ENCODE data around the gene EHD3.

Gene EHD3

GRCh38 chr2:31237348-31238017 is 3.5 kb downstream of the EHD3 start:
- DNase-seq = no peak

DNA sequence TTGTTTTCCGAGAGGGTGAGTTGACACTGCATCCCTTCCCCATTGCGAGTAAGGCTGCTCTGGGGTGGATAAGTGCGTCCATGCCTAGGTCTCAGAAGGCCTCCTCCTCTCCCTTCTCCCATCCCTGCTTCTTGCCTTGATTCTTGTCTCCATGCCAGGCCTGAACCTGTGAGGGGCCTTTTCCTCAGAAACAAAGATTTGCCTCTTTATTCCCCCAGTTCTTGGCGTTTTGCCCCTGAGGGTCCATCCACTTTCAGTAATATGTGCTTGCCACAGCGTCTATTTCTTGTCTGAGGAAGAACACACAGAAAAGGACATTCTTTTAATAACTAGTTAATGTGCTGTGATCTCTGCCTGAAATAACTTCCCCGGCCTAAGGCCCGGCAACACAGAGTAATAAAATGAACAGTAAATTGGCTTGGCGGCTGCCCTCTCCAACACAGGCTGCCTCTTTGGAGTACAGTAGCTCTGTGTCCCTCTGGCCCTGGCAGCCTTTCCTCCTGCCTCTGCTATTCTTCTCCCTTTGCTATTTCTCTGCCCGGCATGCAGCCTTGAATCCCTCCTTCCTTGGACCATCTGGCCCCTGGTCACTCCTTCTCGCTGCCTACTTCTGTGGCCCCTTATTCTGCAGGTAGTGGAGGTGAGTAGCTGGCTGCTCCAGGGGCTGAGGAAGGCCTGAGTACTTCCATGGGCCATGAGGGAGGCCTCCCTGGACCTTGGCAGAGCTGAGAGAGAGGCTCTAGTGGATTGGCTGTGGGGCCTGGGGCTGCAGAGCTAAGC is 4.4 kb downstream of the EHD3 start:
- DNase-seq = no peak

GRCh38 chr2:31238906-31239592 is 5.1 kb downstream of the EHD3 start:
- DNase-seq = no peak

GRCh38 chr2:31239593-31240177 is 5.7 kb downstream of the EHD3 start:
- DNase-seq = no peak

- no peak for DNase-seq
Observed at GRCh38 chr2:31240381-31241365, 6.7 kb downstream of the EHD3 start.

DNA sequence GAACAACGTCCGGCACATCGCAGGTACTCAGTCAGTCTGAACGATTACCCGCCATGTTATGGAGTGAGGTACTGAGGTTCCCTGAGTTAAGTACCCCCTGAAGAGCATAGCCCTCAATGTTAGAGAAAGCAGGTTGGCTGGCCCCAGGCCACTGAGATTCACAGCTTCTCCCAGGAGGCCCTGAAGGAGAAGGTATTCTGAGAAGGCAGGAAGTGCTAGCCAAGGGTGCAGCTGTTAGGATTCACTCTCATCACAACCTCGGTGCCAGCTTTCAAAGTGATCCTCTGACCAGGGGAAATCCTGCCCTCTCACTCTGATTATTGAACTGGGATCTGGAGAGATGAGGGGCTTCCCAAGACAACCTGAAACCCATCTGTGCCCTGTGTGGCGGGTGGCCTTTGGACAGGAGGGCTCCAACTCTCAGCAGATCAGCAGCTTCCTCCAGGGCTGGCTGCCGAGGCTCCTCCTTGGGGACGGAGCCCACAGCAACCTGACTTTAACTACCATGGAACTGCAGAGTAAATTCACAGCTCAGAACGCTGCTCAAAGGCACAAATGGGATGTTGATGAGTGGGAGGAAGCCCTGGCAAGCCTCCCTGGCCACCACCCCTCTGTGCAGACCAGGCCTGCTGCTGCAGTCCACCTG is 7.8 kb downstream of the EHD3 start:
- DNase-seq = no peak

GRCh38 chr2:31243053-31243452 is 9.1 kb downstream of the EHD3 start:
- no peak for DNase-seq

- no peak for DNase-seq
Observed at GRCh38 chr2:31244101-31244500, 10.1 kb downstream of the EHD3 start.

DNA sequence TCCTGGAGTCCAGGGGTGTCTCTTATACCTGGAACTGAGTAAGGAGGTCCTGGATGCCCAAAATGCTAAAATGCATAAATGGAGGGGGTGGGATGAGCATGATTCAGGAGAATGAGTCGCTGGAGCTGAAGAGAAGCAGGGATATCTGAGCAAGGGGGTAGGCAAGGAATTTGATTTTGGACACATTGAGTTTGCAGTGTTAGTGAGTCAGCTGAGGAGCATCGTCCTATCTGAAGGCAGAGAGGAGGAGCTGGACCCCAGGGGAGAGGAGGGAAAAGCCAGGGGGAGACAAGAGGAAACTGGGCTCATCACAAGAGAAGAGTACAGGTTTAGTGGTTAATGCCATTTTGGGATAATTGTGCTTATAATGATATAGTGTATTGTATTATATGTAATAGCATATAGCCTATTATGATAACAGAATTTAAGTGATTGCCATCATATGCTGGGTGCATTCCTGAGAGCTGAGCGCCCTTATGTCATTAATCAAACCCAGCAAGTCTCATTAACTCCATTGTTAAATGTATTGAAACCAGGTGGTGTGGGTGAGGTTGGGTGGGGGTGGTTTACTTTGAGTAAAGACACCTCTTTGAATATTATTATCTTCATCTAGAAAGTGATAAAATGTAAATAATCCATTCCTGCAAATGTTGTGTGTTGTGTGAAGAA is 12.4 kb downstream of the EHD3 start:
- no peak for DNase-seq

DNA sequence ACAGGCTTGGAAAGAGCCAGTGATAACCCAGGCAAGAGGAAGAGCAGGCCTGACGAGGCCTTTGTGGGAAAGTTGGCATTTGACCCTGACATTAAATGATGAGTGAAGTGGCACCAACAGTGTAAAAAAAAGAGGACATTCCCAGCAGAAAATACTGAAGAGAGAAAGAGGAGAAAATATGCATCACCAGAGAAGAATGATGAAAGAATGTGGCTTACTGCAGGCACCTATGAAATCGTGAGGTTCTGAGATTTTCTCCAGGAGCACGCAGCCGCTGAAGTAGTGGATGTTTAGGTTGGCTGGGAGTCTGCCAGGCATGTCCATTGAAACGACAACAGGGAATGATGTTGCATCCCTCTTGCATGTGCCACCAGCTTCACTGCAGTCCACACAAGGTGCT is 13.8 kb downstream of the EHD3 start:
- DNase-seq = no peak

DNA sequence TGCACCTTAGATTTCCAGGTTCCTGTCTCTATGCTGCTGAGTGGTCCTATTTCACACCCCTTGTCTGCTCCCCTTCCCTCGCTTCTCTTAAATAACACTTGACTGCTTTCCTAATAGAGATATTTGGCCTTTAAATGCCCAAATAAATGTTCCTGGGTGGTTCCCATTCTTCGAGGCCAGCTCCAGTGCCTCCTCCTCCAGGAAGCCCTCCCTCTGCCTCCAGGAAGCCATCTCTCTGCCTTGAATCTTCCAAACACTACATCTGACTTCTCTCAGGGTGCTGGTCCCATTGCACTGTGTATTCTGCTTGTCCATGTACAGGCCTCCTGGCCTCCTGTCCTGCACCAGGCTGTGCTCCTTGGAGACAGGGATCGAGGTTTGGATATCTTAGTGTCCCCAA is 14.2 kb downstream of the EHD3 start:
- no peak for DNase-seq

- no peak for DNase-seq
Observed at GRCh38 chr2:31249009-31249690, 15.2 kb downstream of the EHD3 start.

- DNase-seq = no peak
Observed at GRCh38 chr2:31251018-31251417, 17.1 kb downstream of the EHD3 start.

GRCh38 chr2:31251851-31252250 is 17.9 kb downstream of the EHD3 start:
- DNase-seq = no peak

DNA sequence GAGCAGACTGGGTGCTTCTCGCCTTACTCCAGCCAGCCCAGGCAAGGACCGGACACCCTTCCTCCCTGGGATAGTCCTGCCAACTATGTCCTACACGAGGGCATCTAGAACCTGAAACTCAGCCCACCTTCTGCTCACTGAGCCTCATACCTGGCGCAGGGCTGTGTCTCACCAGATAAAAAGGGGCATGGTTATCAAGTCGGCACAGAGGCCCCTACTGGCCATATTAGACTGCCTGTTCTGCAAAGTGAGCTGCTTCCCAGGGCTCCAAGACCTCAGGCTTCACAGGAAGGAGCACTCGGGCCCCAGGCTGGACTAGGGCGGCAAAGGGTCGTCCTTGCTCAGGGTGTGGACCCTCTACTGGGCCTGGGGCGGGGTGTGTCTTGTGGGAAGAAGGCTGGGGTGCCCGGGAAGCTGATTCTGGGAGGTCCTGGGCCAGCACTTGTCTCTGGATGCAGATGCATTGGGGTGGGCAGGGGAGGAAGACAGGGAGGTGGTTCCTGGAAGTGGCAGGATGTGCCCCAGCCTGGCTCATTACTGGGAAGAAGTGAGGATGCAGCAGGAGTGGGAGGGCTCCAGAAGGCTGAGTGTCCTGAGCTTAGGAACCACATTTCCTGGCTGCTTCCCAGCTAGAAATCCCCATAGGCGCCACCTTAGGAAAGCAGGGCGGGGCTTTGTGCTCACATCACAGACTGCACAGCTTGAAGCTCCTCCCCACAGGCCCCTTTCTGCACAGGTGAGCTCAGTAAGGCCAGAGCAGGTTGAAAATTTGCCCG is 19.6 kb downstream of the EHD3 start:
- no peak for DNase-seq

GRCh38 chr2:31254237-31255203 is 20.6 kb downstream of the EHD3 start:
- no peak for DNase-seq

DNA sequence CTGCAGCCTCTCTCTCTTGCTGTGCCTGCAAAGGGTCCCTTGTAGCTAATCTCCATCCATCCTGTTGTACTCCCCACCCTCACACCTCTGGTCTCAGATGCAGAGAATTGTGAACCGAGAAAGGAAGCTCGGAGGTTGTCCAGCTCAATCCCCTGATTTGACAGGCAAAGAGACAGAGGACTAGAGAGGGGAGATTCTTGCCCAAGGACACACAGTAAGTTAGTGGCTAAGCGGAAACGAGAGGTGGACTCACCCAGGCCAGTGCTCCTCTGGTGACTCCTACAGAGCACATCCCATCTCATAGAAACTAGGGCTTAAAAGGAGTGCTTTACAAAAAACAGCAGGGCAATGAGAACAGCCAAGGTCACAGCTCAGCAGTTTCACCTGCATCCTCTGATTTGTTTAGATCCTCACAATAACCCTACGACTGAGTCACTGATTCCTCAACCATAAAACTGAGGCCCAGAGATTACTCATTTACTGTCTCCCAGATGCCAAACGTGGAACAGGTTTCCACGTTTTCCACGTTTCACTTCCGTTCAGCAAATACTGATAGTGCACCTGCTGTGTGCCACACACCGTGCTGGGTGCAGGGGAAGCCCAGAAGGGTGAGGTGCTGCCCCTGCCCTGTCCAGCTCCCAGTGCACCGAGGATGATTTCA is 22.1 kb downstream of the EHD3 start:
- DNase-seq = no peak

All from NCI-H1694 treated with DMSO at 0.1 percent for 48 hours (cell line).